Endodermal cell (in vitro differentiated cells): ENCODE results near the gene SART3. TPM values are rescaled to one million over a fixed set of nuclear protein-coding genes. Genes with fewer than 3 reads are reported as not detected.

Experiments
- DNase-seq: peaks from one replicate; pipeline ENCODE4 v3.0.0-alpha.2; 2017
- H3K27ac ChIP-seq: 2 replicates; pipeline ENCODE4 v1.5.1; 2013; ENCODE audit warnings: mild to moderate bottlenecking, low read depth, low read length, moderate library complexity
- H3K27me3 ChIP-seq: 2 replicates; pipeline ENCODE4 v1.6.1; 2013; ENCODE audit warnings: mild to moderate bottlenecking, low read length, moderate library complexity; ENCODE audit not compliant: insufficient read depth, control insufficient read depth, poor library complexity, severe bottlenecking
- H3K36me3 ChIP-seq: 2 replicates; pipeline ENCODE4 v1.7.0; 2013; ENCODE audit warnings: mild to moderate bottlenecking, low read length, moderate library complexity; ENCODE audit not compliant: control insufficient read depth, insufficient read depth
- H3K4me1 ChIP-seq: one replicate; pipeline ENCODE4 v1.7.0; 2013; ENCODE audit warnings: low read length; ENCODE audit not compliant: control insufficient read depth, insufficient read depth
- H3K4me3 ChIP-seq: 2 replicates; pipeline ENCODE4 v1.5.1; 2013; ENCODE audit warnings: mild to moderate bottlenecking, low read length, moderate library complexity
- H3K9ac ChIP-seq: 2 replicates; pipeline ENCODE4 v1.6.1; 2013; ENCODE audit warnings: mild to moderate bottlenecking, low read length, moderate library complexity; ENCODE audit not compliant: poor library complexity, severe bottlenecking; ENCODE audit errors: extremely low read depth
- H3K9me3 ChIP-seq: 2 replicates; pipeline ENCODE4 v1.6.1; 2013; ENCODE audit warnings: mild to moderate bottlenecking, low read length, moderate library complexity; ENCODE audit not compliant: control insufficient read depth
- H3K27ac Mint-ChIP-seq: 2 replicates; pipeline ENCODE4 v1.8.0; 2020; ENCODE audit warnings: mixed read lengths
- H3K27me3 Mint-ChIP-seq: 2 replicates; pipeline ENCODE4 v1.8.0; 2021; ENCODE audit warnings: mild to moderate bottlenecking, mixed read lengths; ENCODE audit not compliant: insufficient read depth
- H3K36me3 Mint-ChIP-seq: 2 replicates; pipeline ENCODE4 v1.8.0; 2020; ENCODE audit warnings: low read depth, mixed read lengths
- H3K4me1 Mint-ChIP-seq: 2 replicates; pipeline ENCODE4 v1.8.0; 2020; ENCODE audit warnings: mixed read lengths
- H3K4me3 Mint-ChIP-seq: 2 replicates; pipeline ENCODE4 v1.8.0; 2020; ENCODE audit warnings: mild to moderate bottlenecking, moderate library complexity, mixed read lengths
- H3K9me3 Mint-ChIP-seq: 2 replicates; pipeline ENCODE4 v1.8.0; 2020; ENCODE audit warnings: mild to moderate bottlenecking, mixed read lengths
- CTCF ChIP-seq: fragments of 200-600 bp; sonication (generic); conservative IDR thresholded peaks from 2 replicates; pipeline ENCODE4 v1.5.0; 2021; ENCODE audit warnings: antibody characterized with exemption, mild to moderate bottlenecking
- WGBS, 2 experiments: methylation state at CpG; one replicate each; pipeline versions ENCODE4 v1.1.5 to v1.1.7; 2013; ENCODE audit warnings: missing lambda C conversion rate in 2 of 2, mixed read lengths in 1 of 2; ENCODE audit not compliant: insufficient coverage in 1 of 2, insufficient read length in 1 of 2; 5-methylcytosine and 5-hydroxymethylcytosine counted together
- total RNA-seq, 2 donors: library from RNA; stranded (reverse); fragmentation: NEBNext Ultra II Directional in 1 of 2; extraction: Animal tissue kit (Norgen Biotek cat#: 25700) in 1 of 2; gene quantifications; 2 replicates in 1 of 2; 3 replicates in 1 of 2; pipeline ENCODE4 v1.2.1, GENCODE V29; 2021

SART3 gene
- total RNA-seq, 2 donors from 2014 or later, result 83.5 to 86.2 TPM

- H3K36me3 Mint-ChIP-seq, result no peaks in the 10 kb centered on the region
- no peaks in the 10 kb centered on the region for H3K36me3 ChIP-seq
- no peaks in the 10 kb centered on the region for H3K27me3 ChIP-seq
- peaks cover 22% of the 10 kb centered on the region for H3K9me3 ChIP-seq
- H3K4me3 ChIP-seq, result no peak overlapping the region
- TF ChIP-seq CTCF, result no peak
- no peak for DNase-seq
- H3K9me3 Mint-ChIP-seq, result peaks cover 34% of the 10 kb centered on the region
- no peak overlapping the region for H3K27ac ChIP-seq
- 90 to 96% methylated on average over 7 of the region's 7 CpGs for WGBS, 2 experiments
- no peak overlapping the region for H3K27ac Mint-ChIP-seq
- H3K4me3 Mint-ChIP-seq, result no peak overlapping the region
- no peaks in the 10 kb centered on the region for H3K4me1 Mint-ChIP-seq
- H3K27me3 Mint-ChIP-seq, result peaks cover 4% of the 10 kb centered on the region
- H3K9ac ChIP-seq, result no peak overlapping the region
- no peaks in the 10 kb centered on the region for H3K4me1 ChIP-seq
These were observed 55.8 kb downstream of the SART3 start for GRCh38 chr12:108505129-108505528.

DNA sequence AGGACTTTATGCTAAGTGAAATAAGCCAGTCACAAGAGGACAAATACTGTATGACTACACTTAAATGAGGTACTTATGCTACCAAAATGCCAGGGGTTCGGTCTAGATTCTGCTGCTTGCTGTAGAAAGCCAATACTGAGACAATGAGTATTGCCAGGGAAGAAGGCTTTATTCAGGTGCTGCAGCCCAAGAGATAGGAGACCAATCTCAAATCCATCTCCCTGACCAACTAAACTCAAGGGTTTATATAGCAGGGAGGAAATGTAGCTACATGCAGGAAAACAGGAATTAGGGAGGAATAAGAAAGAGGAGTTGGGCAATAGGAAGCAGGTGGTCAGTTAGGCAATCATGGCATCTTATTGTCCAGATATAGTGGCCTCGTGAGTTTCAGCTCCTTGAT lies 58.1 kb downstream of the SART3 start:
- 83 to 98% methylated on average over 1 to 2 of the region's 2 CpGs for WGBS, 2 experiments
- Mint-ChIP-seq H3K4me3 (no peak overlapping the region), H3K9me3 (peaks cover 29% of the 10 kb centered on the region), H3K27me3 (peaks cover 4% of the 10 kb centered on the region), H3K36me3 (no peaks in the 10 kb centered on the region), H3K4me1 (no peaks in the 10 kb centered on the region), H3K27ac (no peak overlapping the region)
- Histone ChIP-seq H3K4me3 (no peak overlapping the region), H3K36me3 (no peaks in the 10 kb centered on the region), H3K9me3 (peaks cover 22% of the 10 kb centered on the region), H3K27ac (no peak overlapping the region), H3K4me1 (no peaks in the 10 kb centered on the region), H3K27me3 (no peaks in the 10 kb centered on the region), H3K9ac (no peak overlapping the region)
- no peak for TF ChIP-seq CTCF
- no peak for DNase-seq

DNA sequence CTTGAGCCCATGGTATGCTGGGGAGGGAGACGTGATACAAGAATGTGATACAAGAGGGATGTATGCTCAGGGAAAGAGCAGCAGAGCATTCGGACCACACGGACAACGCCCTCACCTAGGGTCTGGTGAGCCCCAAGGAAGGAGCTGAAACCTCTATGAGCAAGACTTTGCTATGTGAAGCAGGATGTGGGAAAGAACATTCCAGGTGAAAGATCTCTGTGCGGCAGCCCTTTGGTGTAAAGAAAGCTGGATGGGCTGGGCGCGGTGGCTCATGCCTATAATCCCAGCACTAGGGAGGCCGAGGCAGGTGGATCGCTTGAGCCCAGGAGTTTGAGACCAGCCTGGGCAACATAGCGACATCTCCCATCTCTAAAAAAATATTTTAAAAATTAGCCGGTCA lies 62.8 kb downstream of the SART3 start:
- Histone ChIP-seq H3K36me3 (no peaks in the 10 kb centered on the region), H3K4me3 (no peak overlapping the region), H3K9ac (no peak overlapping the region), H3K9me3 (peaks cover 9% of the 10 kb centered on the region), H3K4me1 (no peaks in the 10 kb centered on the region), H3K27me3 (no peaks in the 10 kb centered on the region), H3K27ac (no peak overlapping the region)
- Mint-ChIP-seq H3K4me3 (no peak overlapping the region), H3K36me3 (no peaks in the 10 kb centered on the region), H3K4me1 (peaks cover 3% of the 10 kb centered on the region), H3K27ac (no peak overlapping the region), H3K27me3 (no peaks in the 10 kb centered on the region), H3K9me3 (peaks cover 13% of the 10 kb centered on the region)
- DNase-seq, result no peak
- WGBS, 2 experiments, result 85 to 100% methylated on average over 6 to 11 of the region's 11 CpGs
- no peak for TF ChIP-seq CTCF
